K562 (cell line): ENCODE results near the gene ACTL6A. TPM values are rescaled to one million over a fixed set of nuclear protein-coding genes. Genes with fewer than 3 reads are reported as not detected.

Experiments used
- BMI1 ChIP-seq: fragments of 150-350 bp; IDR thresholded peaks from 2 replicates; pipeline ENCODE4 v1.6.1; 2014; ENCODE audit warnings: low read length
- CXXC5 ChIP-seq: fragments of 250-450 bp; sonication (Bioruptor Pico); IDR thresholded peaks from 2 replicates; pipeline ENCODE4 v1.8.0; 2022; ENCODE audit warnings: inconsistent platforms, mild to moderate bottlenecking, moderate library complexity
- ETV1 ChIP-seq: fragments of 450-650 bp; conservative IDR thresholded peaks from 2 replicates; pipeline ENCODE4 v1.6.1; 2016; ENCODE audit warnings: missing genetic modification characterization, control low read depth, low read depth, missing compliant biosample characterization
- HDAC3 ChIP-seq: fragments of 450-650 bp; IDR thresholded peaks from 2 replicates; pipeline ENCODE4 v1.6.1; 2018; ENCODE audit warnings: borderline replicate concordance, mild to moderate bottlenecking, moderate library complexity; ENCODE audit not compliant: partially characterized antibody
- HSF4 ChIP-seq: fragments of 250-450 bp; sonication (Bioruptor Pico); IDR thresholded peaks from 2 replicates; pipeline ENCODE4 v2.1.2; 2022; ENCODE audit warnings: mild to moderate bottlenecking, moderate library complexity, borderline replicate concordance
- KLF13 ChIP-seq: fragments of 450-650 bp; IDR thresholded peaks from 2 replicates; pipeline ENCODE4 v1.6.1; 2016; ENCODE audit warnings: missing genetic modification characterization, low read depth, mild to moderate bottlenecking, missing compliant biosample characterization, moderate library complexity, borderline replicate concordance
- PHF21A ChIP-seq: fragments of 450-650 bp; IDR thresholded peaks from 2 replicates; pipeline ENCODE4 v1.6.1; 2017; ENCODE audit warnings: low read depth, borderline replicate concordance
- SAFB2 ChIP-seq: fragments of 200-400 bp; formaldehyde crosslinking; IDR thresholded peaks from 2 replicates; pipeline ENCODE4 v1.6.1; 2018; ENCODE audit warnings: borderline replicate concordance, low read length, low read depth, moderate library complexity; ENCODE audit not compliant: severe bottlenecking
- SP2 ChIP-seq: IDR thresholded peaks from 2 replicates; pipeline ENCODE4 v1.6.1; 2011; ENCODE audit warnings: mild to moderate bottlenecking, low read depth, low read length, moderate library complexity; ENCODE audit not compliant: poor library complexity, severe bottlenecking; ENCODE audit errors: extremely low read depth
- STAT5B ChIP-seq: fragments of 250-450 bp; sonication (Bioruptor Pico); IDR thresholded peaks from 2 replicates; pipeline ENCODE4 v1.8.0; 2021; ENCODE audit warnings: mild to moderate bottlenecking, inconsistent platforms
- TRIM28 ChIP-seq: fragments of 450-650 bp; IDR thresholded peaks from 2 replicates; pipeline ENCODE4 v1.6.1; 2017
- ZBTB34 ChIP-seq: fragments of 250-450 bp; sonication (Bioruptor Pico); IDR thresholded peaks from 2 replicates; pipeline ENCODE4 v1.8.0; 2021; ENCODE audit warnings: mild to moderate bottlenecking, moderate library complexity
- ZBTB9 ChIP-seq: fragments of 450-650 bp; formaldehyde crosslinking; IDR thresholded peaks from 2 replicates; pipeline ENCODE4 v1.4.0; 2020; ENCODE audit warnings: mild to moderate bottlenecking, moderate library complexity
- ZNF41 ChIP-seq: fragments of 250-450 bp; sonication (Bioruptor Pico); conservative IDR thresholded peaks from 2 replicates; pipeline ENCODE4 v1.4.0; 2020; ENCODE audit warnings: mild to moderate bottlenecking
- ZNF431 ChIP-seq: sonication (generic); formaldehyde crosslinking; IDR thresholded peaks from 2 replicates; pipeline ENCODE4 v1.8.0; 2022; ENCODE audit warnings: mild to moderate bottlenecking, missing genetic modification reagents
- polyA plus RNA-seq, 8 experiments: library from polyadenylated mRNA; depleted of rRNA in 4 of 8; stranded (reverse) in 5 of 8; unstranded in 3 of 8; fragments of >200 nt; fragmentation: Nextera tagmentation in 2 of 8; fragmentation: Illumina TruSeq in 1 of 8; extraction: Ambion mirVana in 2 of 8; extraction: Trizol in 1 of 8; gene quantifications; 2 replicates each; pipeline versions ENCODE4 v1.2.1 to v1.2.3, GENCODE V29; 2011 to 2014; ENCODE audit warnings: inconsistent platforms in 1 of 8, missing spikeins in 1 of 8
- total RNA-seq, 7 experiments: library from RNA; depleted of rRNA in 6 of 7; stranded (reverse); fragments of >200 nt in 6 of 7; fragmentation: Illumina TruSeq in 2 of 7; extraction: Trizol in 2 of 7; gene quantifications; 2 replicates each; pipeline versions ENCODE4 v1.2.1 to v1.2.3, GENCODE V29; 2011 to 2021; ENCODE audit warnings: low replicate concordance in 1 of 7
- TF ChIP-seq, protein P1 (sequence below): fragments of 250-450 bp; sonication (Bioruptor Pico); IDR thresholded peaks from 2 replicates; pipeline ENCODE4 v1.4.0; 2020
- TF ChIP-seq, protein P2 (sequence below): sonication (generic); formaldehyde crosslinking; IDR thresholded peaks from 2 replicates; pipeline ENCODE4 v1.8.0; 2023; ENCODE audit warnings: mild to moderate bottlenecking, missing genetic modification reagents
- TF ChIP-seq, protein P3 (sequence below), 2 experiments: IDR thresholded peaks; 2 replicates each; pipeline ENCODE4 v1.6.1; 2011; ENCODE audit warnings: borderline replicate concordance in 1 of 2, control low read depth in 1 of 2, low read depth in 1 of 2, low read length in 1 of 2, mild to moderate bottlenecking in 1 of 2, mixed read lengths in 1 of 2, moderate library complexity in 1 of 2; ENCODE audit not compliant: insufficient read depth in 1 of 2, insufficient read length in 1 of 2, poor library complexity in 1 of 2, severe bottlenecking in 1 of 2; ENCODE audit errors: extremely low read depth in 1 of 2

ACTL6A gene
- total and polyA plus RNA-seq, 9 of the 15 experiments (the other 6 are each of a cell fraction or from before 2014, with no cell fraction given): 107 to 243 (median 157) TPM

DNA sequence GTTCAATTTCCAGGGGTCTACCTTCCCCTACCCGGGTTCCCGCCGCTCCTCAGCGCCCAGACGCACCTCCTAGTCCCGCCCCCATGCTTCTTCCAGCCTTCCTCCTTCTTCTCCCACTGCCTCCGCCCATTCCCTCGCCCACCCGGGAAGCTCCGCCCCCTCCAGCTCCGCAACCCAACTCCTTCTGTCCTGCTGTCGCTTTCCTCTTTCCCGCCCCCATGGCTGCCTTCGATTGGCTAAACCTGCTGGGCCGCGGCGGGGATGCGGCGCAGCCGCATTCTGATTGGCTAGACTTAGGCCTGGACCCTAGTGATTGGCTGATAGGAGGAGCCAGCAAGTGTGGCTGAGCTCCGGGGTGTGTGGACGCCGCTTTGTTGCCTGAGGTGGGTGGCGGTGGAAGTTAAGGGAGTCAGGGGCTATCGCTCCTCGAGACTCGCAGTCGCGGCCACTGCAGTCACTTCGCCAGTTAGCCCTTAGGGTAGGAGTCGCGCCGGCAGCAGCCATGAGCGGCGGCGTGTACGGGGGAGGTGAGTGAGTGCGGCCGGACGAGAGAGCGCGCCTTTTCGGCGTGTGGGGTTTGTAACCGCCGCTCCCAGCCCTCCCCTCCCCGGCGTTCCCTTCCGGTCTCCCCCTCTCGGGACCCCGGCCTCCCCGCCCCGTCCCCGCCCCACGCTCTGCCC, at the start of gene ACTL6A (continued):
- no peak for TF ChIP-seq HDAC3
- TF ChIP-seq, protein P1, sequence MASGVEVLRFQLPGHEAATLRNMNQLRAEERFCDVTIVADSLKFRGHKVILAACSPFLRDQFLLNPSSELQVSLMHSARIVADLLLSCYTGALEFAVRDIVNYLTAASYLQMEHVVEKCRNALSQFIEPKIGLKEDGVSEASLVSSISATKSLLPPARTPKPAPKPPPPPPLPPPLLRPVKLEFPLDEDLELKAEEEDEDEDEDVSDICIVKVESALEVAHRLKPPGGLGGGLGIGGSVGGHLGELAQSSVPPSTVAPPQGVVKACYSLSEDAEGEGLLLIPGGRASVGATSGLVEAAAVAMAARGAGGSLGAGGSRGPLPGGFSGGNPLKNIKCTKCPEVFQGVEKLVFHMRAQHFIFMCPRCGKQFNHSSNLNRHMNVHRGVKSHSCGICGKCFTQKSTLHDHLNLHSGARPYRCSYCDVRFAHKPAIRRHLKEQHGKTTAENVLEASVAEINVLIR: peak; percentile 56
- TF ChIP-seq SAFB2: no peak
- peak; percentile 92 for TF ChIP-seq SP2
- TF ChIP-seq STAT5B: no peak
- 0 out of 2 replicates have a peak, but pooled peaks have one; percentile 20 for TF ChIP-seq TRIM28
- TF ChIP-seq ZBTB34: no peak
- TF ChIP-seq, protein P2, sequence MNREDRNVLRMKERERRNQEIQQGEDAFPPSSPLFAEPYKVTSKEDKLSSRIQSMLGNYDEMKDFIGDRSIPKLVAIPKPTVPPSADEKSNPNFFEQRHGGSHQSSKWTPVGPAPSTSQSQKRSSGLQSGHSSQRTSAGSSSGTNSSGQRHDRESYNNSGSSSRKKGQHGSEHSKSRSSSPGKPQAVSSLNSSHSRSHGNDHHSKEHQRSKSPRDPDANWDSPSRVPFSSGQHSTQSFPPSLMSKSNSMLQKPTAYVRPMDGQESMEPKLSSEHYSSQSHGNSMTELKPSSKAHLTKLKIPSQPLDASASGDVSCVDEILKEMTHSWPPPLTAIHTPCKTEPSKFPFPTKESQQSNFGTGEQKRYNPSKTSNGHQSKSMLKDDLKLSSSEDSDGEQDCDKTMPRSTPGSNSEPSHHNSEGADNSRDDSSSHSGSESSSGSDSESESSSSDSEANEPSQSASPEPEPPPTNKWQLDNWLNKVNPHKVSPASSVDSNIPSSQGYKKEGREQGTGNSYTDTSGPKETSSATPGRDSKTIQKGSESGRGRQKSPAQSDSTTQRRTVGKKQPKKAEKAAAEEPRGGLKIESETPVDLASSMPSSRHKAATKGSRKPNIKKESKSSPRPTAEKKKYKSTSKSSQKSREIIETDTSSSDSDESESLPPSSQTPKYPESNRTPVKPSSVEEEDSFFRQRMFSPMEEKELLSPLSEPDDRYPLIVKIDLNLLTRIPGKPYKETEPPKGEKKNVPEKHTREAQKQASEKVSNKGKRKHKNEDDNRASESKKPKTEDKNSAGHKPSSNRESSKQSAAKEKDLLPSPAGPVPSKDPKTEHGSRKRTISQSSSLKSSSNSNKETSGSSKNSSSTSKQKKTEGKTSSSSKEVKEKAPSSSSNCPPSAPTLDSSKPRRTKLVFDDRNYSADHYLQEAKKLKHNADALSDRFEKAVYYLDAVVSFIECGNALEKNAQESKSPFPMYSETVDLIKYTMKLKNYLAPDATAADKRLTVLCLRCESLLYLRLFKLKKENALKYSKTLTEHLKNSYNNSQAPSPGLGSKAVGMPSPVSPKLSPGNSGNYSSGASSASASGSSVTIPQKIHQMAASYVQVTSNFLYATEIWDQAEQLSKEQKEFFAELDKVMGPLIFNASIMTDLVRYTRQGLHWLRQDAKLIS (CRISPR knock-in tag): no peak
- no peak for TF ChIP-seq ZNF41 (CRISPR knock-in tag)
- peak; percentile 99 for TF ChIP-seq CXXC5
- peak; percentile 60 for TF ChIP-seq ETV1 (tag)
- TF ChIP-seq, protein P3, sequence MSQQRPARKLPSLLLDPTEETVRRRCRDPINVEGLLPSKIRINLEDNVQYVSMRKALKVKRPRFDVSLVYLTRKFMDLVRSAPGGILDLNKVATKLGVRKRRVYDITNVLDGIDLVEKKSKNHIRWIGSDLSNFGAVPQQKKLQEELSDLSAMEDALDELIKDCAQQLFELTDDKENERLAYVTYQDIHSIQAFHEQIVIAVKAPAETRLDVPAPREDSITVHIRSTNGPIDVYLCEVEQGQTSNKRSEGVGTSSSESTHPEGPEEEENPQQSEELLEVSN (IDR thresholded peaks at IDR 0.05; ENCODE audit: borderline replicate concordance in 1 of 2, extremely low read depth in 1 of 2, insufficient read depth in 1 of 2, insufficient read length in 1 of 2, low read depth in 1 of 2, low read length in 1 of 2, poor library complexity in 1 of 2, severe bottlenecking in 1 of 2): peak in 1 of 2 experiments; percentile 6
- TF ChIP-seq HSF4 (CRISPR knock-in tag): no peak
- peak; percentile 30; the same call in 1 of the 2 replicates for TF ChIP-seq KLF13 (tag)
- TF ChIP-seq ZBTB9 (CRISPR knock-in tag): no peak
- no peak for TF ChIP-seq BMI1
- no peak for TF ChIP-seq ZNF431 (CRISPR knock-in tag)
- TF ChIP-seq PHF21A: no peak
